Endothelial cell of umbilical vein (primary cell): ENCODE data around the gene LDLRAD3. TPM values are rescaled to one million over a fixed set of nuclear protein-coding genes. Genes with fewer than 3 reads are reported as not detected.

ENCODE experiments used
- BruUV-seq: library from RNA; stranded (reverse); fragments of 400-500 nt; replicated peaks from 2 replicates; lab custom pipeline; 2021; lab: Mats Ljungman, UMichigan
- CTCF ChIA-PET: fragments of 300-600, 350-600 bp; sonication (Branson Sonifier 250); formaldehyde crosslinking; loops from one replicate; lab custom pipeline; 2021; ENCODE audit warnings: antibody characterized with exemption, inconsistent platforms; lab: Charles Lee
- POLR2A ChIA-PET: fragments of 300-600, 350-600 bp; sonication (Branson Sonifier 250); formaldehyde crosslinking; loops from one replicate; lab custom pipeline; 2021; ENCODE audit warnings: antibody characterized with exemption, inconsistent platforms; lab: Charles Lee
- DNase-seq: peaks from one replicate; pipeline ENCODE4 v3.0.0-alpha.2; 2011; ENCODE audit warnings: low read depth, low spot score
- FAIRE-seq: peaks from 2 replicates; lab custom pipeline; 2011; peaks lifted over from hg19 to GRCh38; lab: Jason Lieb, UNC
- H2AFZ ChIP-seq: 2 replicates; pipeline ENCODE4 v1.6.0; 2012; ENCODE audit warnings: low read depth, low read length, control low read depth, inconsistent platforms
- H3K27ac ChIP-seq: 2 replicates; pipeline ENCODE4 v1.5.1; 2011; ENCODE audit warnings: low read depth, mild to moderate bottlenecking, control low read depth, low read length, moderate library complexity; ENCODE audit not compliant: insufficient read depth
- H3K27me3 ChIP-seq, 2 experiments: 2 replicates each; pipeline versions ENCODE4 v1.6.0 to v1.6.1; 2011; ENCODE audit warnings: low read length in 2 of 2, mixed read lengths in 1 of 2; ENCODE audit not compliant: control insufficient read depth in 2 of 2, insufficient read depth in 2 of 2
- H3K36me3 ChIP-seq, 2 experiments: 2 replicates in 1 of 2; 3 replicates in 1 of 2; pipeline ENCODE4 v1.5.1; 2011; ENCODE audit warnings: low read length in 2 of 2, mild to moderate bottlenecking in 1 of 2, moderate library complexity in 1 of 2; ENCODE audit not compliant: control insufficient read depth in 2 of 2, insufficient read depth in 2 of 2; ENCODE audit errors: extremely low read depth in 1 of 2
- H3K4me1 ChIP-seq: 3 replicates; pipeline ENCODE4 v1.5.1; 2011; ENCODE audit warnings: mild to moderate bottlenecking, low read length; ENCODE audit not compliant: control insufficient read depth, insufficient read depth; ENCODE audit errors: extremely low read depth
- H3K4me2 ChIP-seq: 2 replicates; pipeline ENCODE4 v1.6.1; 2011; ENCODE audit warnings: low read length, control low read depth, mixed read lengths; ENCODE audit not compliant: insufficient read depth
- H3K4me3 ChIP-seq, 3 experiments: fragments of 200-600 bp in 1 of 3; sonication (generic), shearing (Covaris generic) in 1 of 3; replicated peaks in 1 of 3; 2 replicates each; pipeline ENCODE4 v1.5.1; 2011 to 2016; ENCODE audit warnings: control low read depth in 3 of 3, low read length in 3 of 3, mild to moderate bottlenecking in 2 of 3, inconsistent platforms in 1 of 3, low read depth in 1 of 3, moderate library complexity in 1 of 3; ENCODE audit not compliant: insufficient read depth in 1 of 3
- H3K79me2 ChIP-seq: 2 replicates; pipeline ENCODE4 v1.6.0; 2012; ENCODE audit warnings: low read length, inconsistent platforms; ENCODE audit not compliant: control insufficient read depth, insufficient read depth
- H3K9ac ChIP-seq: replicated peaks from 2 replicates; pipeline ENCODE3; 2011; ENCODE audit warnings: low read length, control low read depth; ENCODE audit not compliant: insufficient read depth; ENCODE audit errors: extremely low read depth
- H3K9me1 ChIP-seq: replicated peaks from 3 replicates; pipeline ENCODE4 v1.6.0; 2011; ENCODE audit warnings: mild to moderate bottlenecking, low read length; ENCODE audit not compliant: control insufficient read depth, insufficient read depth; ENCODE audit errors: extremely low read depth
- H3K9me3 ChIP-seq: replicated peaks from 2 replicates; pipeline ENCODE4 v1.5.1; 2012; ENCODE audit warnings: low read length, inconsistent platforms; ENCODE audit not compliant: control insufficient read depth, insufficient read depth
- H4K20me1 ChIP-seq: replicated peaks from 2 replicates; pipeline ENCODE3; 2011; ENCODE audit warnings: mild to moderate bottlenecking, low read length; ENCODE audit not compliant: control insufficient read depth, insufficient read depth; ENCODE audit errors: extremely low read depth
- EZH2 ChIP-seq: IDR thresholded peaks from 2 replicates; pipeline ENCODE4 v1.6.1; 2012; ENCODE audit warnings: borderline replicate concordance, low read depth, mild to moderate bottlenecking, moderate library complexity, low read length, inconsistent platforms; ENCODE audit not compliant: severe bottlenecking
- FOS ChIP-seq: IDR thresholded peaks from 2 replicates; pipeline ENCODE4 v1.6.1; 2011; ENCODE audit warnings: mild to moderate bottlenecking, low read length, moderate library complexity, borderline replicate concordance; ENCODE audit not compliant: insufficient read depth
- GATA2 ChIP-seq: IDR thresholded peaks from 2 replicates; pipeline ENCODE4 v1.7.0; 2011; ENCODE audit warnings: low read depth, mild to moderate bottlenecking, moderate library complexity, mixed read lengths, low read length; ENCODE audit not compliant: insufficient read length, insufficient read depth
- JUN ChIP-seq: IDR thresholded peaks from 2 replicates; pipeline ENCODE4 v1.6.1; 2011; ENCODE audit warnings: borderline replicate concordance, low read depth; ENCODE audit not compliant: insufficient read length, insufficient read depth
- MYC ChIP-seq: IDR thresholded peaks from one replicate; pipeline ENCODE4 v1.6.1; 2011; ENCODE audit warnings: mild to moderate bottlenecking, low read depth, low read length
- POLR2A ChIP-seq: IDR thresholded peaks from 2 replicates; pipeline ENCODE4 v1.6.1; 2012; ENCODE audit warnings: low read depth, mild to moderate bottlenecking, control low read depth, low read length
- POLR2AphosphoS5 ChIP-seq: IDR thresholded peaks from 2 replicates; pipeline ENCODE4 v1.6.1; 2012; ENCODE audit warnings: low read depth, mild to moderate bottlenecking, control low read depth, low read length, moderate library complexity; ENCODE audit not compliant: insufficient read depth
- dilution Hi-C: fragments of 300-500 bp; cut with MboI; formaldehyde crosslinking; loops from one replicate; pipeline ENCODE4 v1.15.0; 2019; ENCODE audit warnings: low sequenced_read_pairs; ENCODE audit not compliant: extremely low pct_ligation_motif_present
- intact Hi-C: fragments of 100-400 bp; cut with micrococcal nuclease; formaldehyde crosslinking; loops from one replicate; pipeline ENCODE4 v1.10.0; 2022
- polyA plus RNA-seq, 4 experiments: library from polyadenylated mRNA; depleted of rRNA in 3 of 4; stranded (reverse) in 3 of 4; unstranded in 1 of 4; fragments of >200 nt; gene quantifications; 2 replicates each; pipeline versions ENCODE4 v1.2.1 to v1.2.3, GENCODE V29; 2011 to 2012; ENCODE audit warnings: missing spikeins in 1 of 4
- total RNA-seq: library from RNA; stranded (reverse); gene quantifications from 2 replicates; pipeline ENCODE4 v1.2.3, GENCODE V29; 2021
- TF ChIP-seq, protein P1 (sequence below), 2 donors: IDR thresholded peaks; 1 replicate in 1 of 2; 2 replicates in 1 of 2; pipeline ENCODE4 v1.5.1; 2011; ENCODE audit warnings: low read length in 2 of 2, mild to moderate bottlenecking in 2 of 2, moderate library complexity in 2 of 2, control low read depth in 1 of 2, inconsistent platforms in 1 of 2, low read depth in 1 of 2; ENCODE audit not compliant: insufficient read depth in 1 of 2; ENCODE audit errors: extremely low read depth in 1 of 2
- TF ChIP-seq, protein P2 (sequence below): IDR thresholded peaks from 2 replicates; pipeline ENCODE4 v1.6.1; 2011; ENCODE audit not compliant: insufficient read depth, insufficient read length

The LDLRAD3 gene
- total and polyA plus RNA-seq, 2 donors (not counting 3 experiments of a cell fraction or from before 2014, with no cell fraction given): 17.9 to 25.1 TPM

DNA sequence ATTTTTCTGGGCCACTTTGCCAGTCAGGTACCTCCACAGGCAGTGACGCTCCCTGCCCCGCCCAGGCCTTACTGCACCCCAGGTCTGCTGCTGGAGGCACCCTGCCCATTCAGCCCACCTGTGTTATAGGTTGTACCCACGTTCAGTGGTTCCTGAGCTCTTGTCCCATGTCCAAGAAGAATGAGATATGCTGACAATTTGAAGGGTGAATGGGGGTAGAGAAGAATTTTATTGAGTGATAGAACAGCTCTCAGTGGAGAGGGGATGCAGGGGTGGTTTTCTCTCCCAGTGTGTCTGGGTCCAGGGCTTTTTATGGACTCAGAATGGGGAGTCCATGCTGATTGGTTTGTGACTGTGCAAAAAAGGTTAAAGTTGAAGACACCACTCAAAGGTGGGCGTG lies 149.7 kb downstream of the LDLRAD3 start:
- DNase-seq (no peak), FAIRE-seq (no peak)
- Histone ChIP-seq H3K4me3 (no peak overlapping the region), H3K79me2 (no peaks in the 10 kb centered on the region), H3K27me3 (no peaks in the 10 kb centered on the region), H4K20me1 (no peaks in the 10 kb centered on the region), H3K4me2 (no peak overlapping the region), H2AFZ (no peak overlapping the region), H3K9ac (no peak overlapping the region), H3K4me1 (peaks cover 12% of the 10 kb centered on the region), H3K9me1 (no peaks in the 10 kb centered on the region), H3K36me3 (no peaks in the 10 kb centered on the region), H3K9me3 (no peaks in the 10 kb centered on the region), H3K27ac (no peak overlapping the region)
- ChIA-PET POLR2A (no interaction called here), CTCF (no interaction called here)
- intact Hi-C loops: no loop called here
- BruUV-seq: no TSS peak
- dilution Hi-C loops: no loop called here
- TF ChIP-seq POLR2AphosphoS5: no peak
- no peak for TF ChIP-seq GATA2
- TF ChIP-seq, protein P1, sequence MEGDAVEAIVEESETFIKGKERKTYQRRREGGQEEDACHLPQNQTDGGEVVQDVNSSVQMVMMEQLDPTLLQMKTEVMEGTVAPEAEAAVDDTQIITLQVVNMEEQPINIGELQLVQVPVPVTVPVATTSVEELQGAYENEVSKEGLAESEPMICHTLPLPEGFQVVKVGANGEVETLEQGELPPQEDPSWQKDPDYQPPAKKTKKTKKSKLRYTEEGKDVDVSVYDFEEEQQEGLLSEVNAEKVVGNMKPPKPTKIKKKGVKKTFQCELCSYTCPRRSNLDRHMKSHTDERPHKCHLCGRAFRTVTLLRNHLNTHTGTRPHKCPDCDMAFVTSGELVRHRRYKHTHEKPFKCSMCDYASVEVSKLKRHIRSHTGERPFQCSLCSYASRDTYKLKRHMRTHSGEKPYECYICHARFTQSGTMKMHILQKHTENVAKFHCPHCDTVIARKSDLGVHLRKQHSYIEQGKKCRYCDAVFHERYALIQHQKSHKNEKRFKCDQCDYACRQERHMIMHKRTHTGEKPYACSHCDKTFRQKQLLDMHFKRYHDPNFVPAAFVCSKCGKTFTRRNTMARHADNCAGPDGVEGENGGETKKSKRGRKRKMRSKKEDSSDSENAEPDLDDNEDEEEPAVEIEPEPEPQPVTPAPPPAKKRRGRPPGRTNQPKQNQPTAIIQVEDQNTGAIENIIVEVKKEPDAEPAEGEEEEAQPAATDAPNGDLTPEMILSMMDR (IDR thresholded peaks at IDR 0.05; ENCODE audit: extremely low read depth in 1 of 2, insufficient read depth in 1 of 2, low read depth in 1 of 2, low read length in 2 of 2): no peak
- no peak for TF ChIP-seq EZH2
- no peak for TF ChIP-seq MYC

DNA sequence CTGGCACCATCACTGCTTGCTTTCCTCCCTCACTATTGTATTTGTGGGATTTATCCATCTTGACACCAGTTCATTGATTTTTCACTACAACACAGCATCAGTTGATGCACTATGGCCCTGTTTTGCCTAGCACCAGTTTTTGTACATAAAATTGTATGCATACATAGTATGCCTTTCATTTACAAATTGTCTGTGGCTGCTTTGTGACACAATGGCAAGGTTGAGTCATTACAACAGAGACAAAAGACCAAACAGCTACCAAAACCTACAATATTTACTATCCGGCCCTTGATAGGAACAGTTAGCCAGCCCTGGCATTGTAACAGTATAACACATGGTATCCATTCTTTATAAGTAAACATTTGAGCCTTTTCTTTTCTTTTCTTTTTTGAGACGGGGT lies 150.3 kb downstream of the LDLRAD3 start:
- FAIRE-seq: no peak

More for the DNA sequence above, 150.3 kb downstream of the LDLRAD3 start:
- Histone ChIP-seq H3K27me3 (no peaks in the 10 kb centered on the region), H4K20me1 (no peaks in the 10 kb centered on the region), H3K9me3 (no peaks in the 10 kb centered on the region), H3K36me3 (no peaks in the 10 kb centered on the region), H3K79me2 (no peaks in the 10 kb centered on the region), H2AFZ (no peak overlapping the region), H3K4me2 (no peak overlapping the region), H3K9me1 (no peaks in the 10 kb centered on the region), H3K4me1 (peaks cover 12% of the 10 kb centered on the region), H3K4me3 (no peak overlapping the region), H3K27ac (no peak overlapping the region), H3K9ac (no peak overlapping the region)
- CTCF ChIA-PET: interaction anchor here (1.3 kb wide), 1 partner anchor 399 kb away, joined by 3 read pairs; no protein-coding TSS in a partner anchor
- TF ChIP-seq JUN: no peak
- no peak for TF ChIP-seq MYC
- TF ChIP-seq POLR2AphosphoS5: no peak
- TF ChIP-seq FOS: no peak
- TF ChIP-seq GATA2: no peak
- no peak for TF ChIP-seq EZH2
- TF ChIP-seq, protein P1 (IDR thresholded peaks at IDR 0.05; ENCODE audit: extremely low read depth in 1 of 2, insufficient read depth in 1 of 2, low read depth in 1 of 2, low read length in 2 of 2): no peak
- TF ChIP-seq, protein P2, sequence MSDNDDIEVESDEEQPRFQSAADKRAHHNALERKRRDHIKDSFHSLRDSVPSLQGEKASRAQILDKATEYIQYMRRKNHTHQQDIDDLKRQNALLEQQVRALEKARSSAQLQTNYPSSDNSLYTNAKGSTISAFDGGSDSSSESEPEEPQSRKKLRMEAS: no peak
- TF ChIP-seq POLR2A: no peak
- dilution Hi-C loops (no loop called here), intact Hi-C loops (no loop called here)
- POLR2A ChIA-PET: no interaction called here
- BruUV-seq: no TSS peak
- DNase-seq: no peak
